ENCODE results near the gene ATP10A.

ATP10A gene

GRCh38 chr15:25863111-25863967 lies at the start of gene ATP10A:
Gene ATP10A (minus strand): TSS chr15:25863327. CDS start chr15:25863096, 231 bp downstream.
- peaks cover 51% of the 10 kb centered on the region for H3K79me2 ChIP-seq (ENCODE audit: control insufficient read depth, insufficient read depth, low read length, unreplicated experiment)
- H3K27ac ChIP-seq (ENCODE audit: low read depth, low read length) = peak within 1 kb of the TSS; percentile 63
- H3K36me3 ChIP-seq (ENCODE audit: insufficient read depth, low read length) = no peaks in the 10 kb centered on the region
- H3K4me1 ChIP-seq (ENCODE audit: control insufficient read depth, insufficient read depth, low read length, unreplicated experiment) = peaks cover 25% of the 10 kb centered on the region
- H2AFZ ChIP-seq (ENCODE audit: low read length, unreplicated experiment) = peak within 1 kb of the TSS; percentile 59
- no peaks in the 10 kb centered on the region for H3K27me3 ChIP-seq (ENCODE audit: insufficient read depth, low read length)
- peak within 1 kb of the TSS; percentile 99 for H3K4me3 ChIP-seq (ENCODE audit: low read depth, low read length)

- H3K4me3 ChIP-seq (ENCODE audit: low read depth, low read length) = no peak overlapping the region
- no peak overlapping the region for H2AFZ ChIP-seq (ENCODE audit: low read length, unreplicated experiment)
- no peaks in the 10 kb centered on the region for H3K27me3 ChIP-seq (ENCODE audit: insufficient read depth, low read length)
- no peaks in the 10 kb centered on the region for H3K79me2 ChIP-seq (ENCODE audit: control insufficient read depth, insufficient read depth, low read length, unreplicated experiment)
- no peaks in the 10 kb centered on the region for H3K36me3 ChIP-seq (ENCODE audit: insufficient read depth, low read length)
- H3K4me1 ChIP-seq (ENCODE audit: control insufficient read depth, insufficient read depth, low read length, unreplicated experiment) = no peaks in the 10 kb centered on the region
- no peak overlapping the region for H3K27ac ChIP-seq (ENCODE audit: low read depth, low read length)
Measured at GRCh38 chr15:25912035-25912434, 48.9 kb upstream of the ATP10A start.

GRCh38 chr15:25910832-25911231 lies 47.7 kb upstream of the ATP10A start:
- H3K27ac ChIP-seq (ENCODE audit: low read depth, low read length) = no peak overlapping the region
- no peaks in the 10 kb centered on the region for H3K27me3 ChIP-seq (ENCODE audit: insufficient read depth, low read length)
- no peaks in the 10 kb centered on the region for H3K79me2 ChIP-seq (ENCODE audit: control insufficient read depth, insufficient read depth, low read length, unreplicated experiment)
- H3K4me3 ChIP-seq (ENCODE audit: low read depth, low read length) = no peak overlapping the region
- no peak overlapping the region for H2AFZ ChIP-seq (ENCODE audit: low read length, unreplicated experiment)
- H3K4me1 ChIP-seq (ENCODE audit: control insufficient read depth, insufficient read depth, low read length, unreplicated experiment) = no peaks in the 10 kb centered on the region
- no peaks in the 10 kb centered on the region for H3K36me3 ChIP-seq (ENCODE audit: insufficient read depth, low read length)

GRCh38 chr15:25909806-25910205 lies 46.7 kb upstream of the ATP10A start:
- Histone ChIP-seq H3K36me3 (ENCODE audit: insufficient read depth, low read length) (no peaks in the 10 kb centered on the region), H3K4me3 (ENCODE audit: low read depth, low read length) (no peak overlapping the region), H3K27me3 (ENCODE audit: insufficient read depth, low read length) (no peaks in the 10 kb centered on the region), H3K79me2 (ENCODE audit: control insufficient read depth, insufficient read depth, low read length, unreplicated experiment) (no peaks in the 10 kb centered on the region), H3K4me1 (ENCODE audit: control insufficient read depth, insufficient read depth, low read length, unreplicated experiment) (peaks cover 6% of the 10 kb centered on the region), H2AFZ (ENCODE audit: low read length, unreplicated experiment) (no peak overlapping the region), H3K27ac (ENCODE audit: low read depth, low read length) (no peak overlapping the region)

- no peaks in the 10 kb centered on the region for H3K36me3 ChIP-seq (ENCODE audit: insufficient read depth, low read length)
- no peaks in the 10 kb centered on the region for H3K79me2 ChIP-seq (ENCODE audit: control insufficient read depth, insufficient read depth, low read length, unreplicated experiment)
- no peak overlapping the region for H3K27ac ChIP-seq (ENCODE audit: low read depth, low read length)
- H3K27me3 ChIP-seq (ENCODE audit: insufficient read depth, low read length) = no peaks in the 10 kb centered on the region
- H3K4me3 ChIP-seq (ENCODE audit: low read depth, low read length) = no peak overlapping the region
- H3K4me1 ChIP-seq (ENCODE audit: control insufficient read depth, insufficient read depth, low read length, unreplicated experiment) = peaks cover 6% of the 10 kb centered on the region
- H2AFZ ChIP-seq (ENCODE audit: low read length, unreplicated experiment) = no peak overlapping the region
Measured at GRCh38 chr15:25909325-25909724, 46.2 kb upstream of the ATP10A start.

- no peak overlapping the region for H2AFZ ChIP-seq (ENCODE audit: low read length, unreplicated experiment)
- peak overlapping the region; percentile 36; the same call in 1 of the 2 replicates for H3K27ac ChIP-seq (ENCODE audit: low read depth, low read length)
- H3K79me2 ChIP-seq (ENCODE audit: control insufficient read depth, insufficient read depth, low read length, unreplicated experiment) = no peaks in the 10 kb centered on the region
- no peak overlapping the region for H3K4me3 ChIP-seq (ENCODE audit: low read depth, low read length)
- no peaks in the 10 kb centered on the region for H3K36me3 ChIP-seq (ENCODE audit: insufficient read depth, low read length)
- peaks cover 30% of the 10 kb centered on the region for H3K4me1 ChIP-seq (ENCODE audit: control insufficient read depth, insufficient read depth, low read length, unreplicated experiment)
- H3K27me3 ChIP-seq (ENCODE audit: insufficient read depth, low read length) = no peaks in the 10 kb centered on the region
Measured at GRCh38 chr15:25905140-25905539, 42.0 kb upstream of the ATP10A start.

GRCh38 chr15:25903024-25903581 lies 40.0 kb upstream of the ATP10A start:
- Histone ChIP-seq H3K36me3 (ENCODE audit: insufficient read depth, low read length) (no peaks in the 10 kb centered on the region), H2AFZ (ENCODE audit: low read length, unreplicated experiment) (peak overlapping the region; percentile 25), H3K4me1 (ENCODE audit: control insufficient read depth, insufficient read depth, low read length, unreplicated experiment) (peaks cover 32% of the 10 kb centered on the region), H3K27me3 (ENCODE audit: insufficient read depth, low read length) (no peaks in the 10 kb centered on the region), H3K4me3 (ENCODE audit: low read depth, low read length) (no peak overlapping the region), H3K27ac (ENCODE audit: low read depth, low read length) (no peak overlapping the region), H3K79me2 (ENCODE audit: control insufficient read depth, insufficient read depth, low read length, unreplicated experiment) (no peaks in the 10 kb centered on the region)

- H3K4me3 ChIP-seq (ENCODE audit: low read depth, low read length) = no peak overlapping the region
- no peaks in the 10 kb centered on the region for H3K27me3 ChIP-seq (ENCODE audit: insufficient read depth, low read length)
- no peak overlapping the region for H3K27ac ChIP-seq (ENCODE audit: low read depth, low read length)
- H3K4me1 ChIP-seq (ENCODE audit: control insufficient read depth, insufficient read depth, low read length, unreplicated experiment) = peaks cover 32% of the 10 kb centered on the region
- H2AFZ ChIP-seq (ENCODE audit: low read length, unreplicated experiment) = no peak overlapping the region
- H3K36me3 ChIP-seq (ENCODE audit: insufficient read depth, low read length) = no peaks in the 10 kb centered on the region
- H3K79me2 ChIP-seq (ENCODE audit: control insufficient read depth, insufficient read depth, low read length, unreplicated experiment) = no peaks in the 10 kb centered on the region
Measured at GRCh38 chr15:25901811-25902605, 38.9 kb upstream of the ATP10A start.

GRCh38 chr15:25900901-25901300 lies 37.8 kb upstream of the ATP10A start:
- H3K27ac ChIP-seq (ENCODE audit: low read depth, low read length) = 0 out of 2 replicates have a peak overlapping the region, but pooled peaks have one; percentile 12

GRCh38 chr15:25900431-25900830 lies 37.3 kb upstream of the ATP10A start:
- Histone ChIP-seq H3K4me1 (ENCODE audit: control insufficient read depth, insufficient read depth, low read length, unreplicated experiment) (peaks cover 30% of the 10 kb centered on the region), H2AFZ (ENCODE audit: low read length, unreplicated experiment) (peak overlapping the region; percentile 90), H3K36me3 (ENCODE audit: insufficient read depth, low read length) (no peaks in the 10 kb centered on the region), H3K27me3 (ENCODE audit: insufficient read depth, low read length) (no peaks in the 10 kb centered on the region), H3K27ac (ENCODE audit: low read depth, low read length) (0 out of 2 replicates have a peak overlapping the region, but pooled peaks have one; percentile 12), H3K79me2 (ENCODE audit: control insufficient read depth, insufficient read depth, low read length, unreplicated experiment) (no peaks in the 10 kb centered on the region), H3K4me3 (ENCODE audit: low read depth, low read length) (peak overlapping the region; percentile 36; the same call in 1 of the 2 replicates)

More at GRCh38 chr15:25900901-25901300, 37.8 kb upstream of the ATP10A start:
- peaks cover 32% of the 10 kb centered on the region for H3K4me1 ChIP-seq (ENCODE audit: control insufficient read depth, insufficient read depth, low read length, unreplicated experiment)
- no peaks in the 10 kb centered on the region for H3K36me3 ChIP-seq (ENCODE audit: insufficient read depth, low read length)
- no peaks in the 10 kb centered on the region for H3K79me2 ChIP-seq (ENCODE audit: control insufficient read depth, insufficient read depth, low read length, unreplicated experiment)
- H3K27me3 ChIP-seq (ENCODE audit: insufficient read depth, low read length) = no peaks in the 10 kb centered on the region
- peak overlapping the region; percentile 90 for H2AFZ ChIP-seq (ENCODE audit: low read length, unreplicated experiment)
- peak overlapping the region; percentile 36; the same call in 1 of the 2 replicates for H3K4me3 ChIP-seq (ENCODE audit: low read depth, low read length)
